HG03521 (cell line): ENCODE data around the gene TRIM31.

ENCODE experiments used
- ATAC-seq: cut with Tn5 transposase; IDR thresholded peaks from one replicate; pipeline ENCODE4 v1.9.1; 2021; ENCODE audit warnings: mild to moderate bottlenecking, moderate library complexity; ENCODE audit not compliant: unreplicated experiment

The TRIM31 gene

GRCh38 chr6:30087876-30088275 is 25.0 kb downstream of the TRIM31 start:
- no peak for ATAC-seq

DNA sequence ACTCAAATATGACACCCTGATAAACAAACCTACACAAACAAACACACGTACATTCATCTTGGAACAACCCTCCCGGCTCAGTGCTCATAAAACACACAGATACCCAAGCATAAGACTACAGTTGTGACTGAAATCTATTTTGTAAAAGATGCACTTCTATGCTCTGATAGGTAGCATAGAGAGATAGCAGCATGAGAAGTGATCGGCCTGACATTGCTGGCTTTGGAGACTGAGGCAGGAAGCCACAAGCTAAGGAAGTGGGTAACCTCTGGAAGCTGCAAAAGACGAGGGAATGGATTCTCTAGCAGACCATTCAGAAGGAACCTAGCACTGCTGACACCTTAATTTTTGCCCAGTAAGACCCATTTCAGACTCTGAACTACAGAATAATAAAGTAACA is 35.7 kb downstream of the TRIM31 start:
- ATAC-seq = no peak

DNA sequence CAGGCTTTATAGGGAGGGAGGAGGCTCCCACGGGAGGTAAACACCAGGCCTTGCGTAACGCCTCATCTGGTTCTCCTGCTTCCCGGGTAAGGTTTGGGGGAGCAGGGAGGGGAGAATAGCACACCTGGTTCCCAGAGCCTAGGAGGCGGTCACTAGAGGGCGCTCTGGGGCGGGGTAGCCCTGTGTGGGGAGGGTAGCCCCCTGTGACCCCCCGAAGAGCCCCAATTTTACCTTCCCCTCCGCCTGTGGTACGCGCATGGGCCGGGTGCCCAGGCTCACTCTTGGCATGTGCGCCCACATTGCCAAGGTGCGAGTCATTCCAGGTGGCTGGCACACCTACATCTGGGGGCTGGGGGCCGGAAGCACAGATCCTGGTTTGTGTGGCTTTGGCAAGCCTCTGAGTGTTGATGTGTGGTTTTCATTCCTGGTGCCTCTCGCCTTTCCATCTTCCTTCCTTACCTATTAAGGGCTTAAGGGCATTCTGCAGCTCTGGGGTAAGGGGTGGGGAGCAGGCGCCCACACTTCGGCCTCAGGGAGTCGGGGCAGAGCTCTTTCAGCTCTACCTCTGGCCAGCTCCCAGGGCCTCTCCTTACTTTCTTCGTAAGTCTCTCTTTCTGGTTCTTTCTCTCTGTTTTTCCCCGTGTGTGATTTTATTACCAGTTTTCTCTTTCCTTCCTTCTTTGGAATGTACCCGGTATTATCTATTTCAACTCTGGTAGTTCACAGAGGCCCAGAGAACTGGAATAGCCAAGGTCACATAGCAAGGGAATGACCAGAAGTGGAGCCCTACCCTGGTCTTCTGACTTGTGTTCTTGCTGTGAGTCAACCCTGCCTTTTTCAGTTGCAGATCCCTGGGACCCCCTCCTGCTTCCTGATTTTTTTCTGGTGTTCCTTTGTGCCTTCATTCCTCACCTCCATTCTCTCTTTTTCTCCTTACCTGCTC is 36.8 kb downstream of the TRIM31 start:
- ATAC-seq = no peak

DNA sequence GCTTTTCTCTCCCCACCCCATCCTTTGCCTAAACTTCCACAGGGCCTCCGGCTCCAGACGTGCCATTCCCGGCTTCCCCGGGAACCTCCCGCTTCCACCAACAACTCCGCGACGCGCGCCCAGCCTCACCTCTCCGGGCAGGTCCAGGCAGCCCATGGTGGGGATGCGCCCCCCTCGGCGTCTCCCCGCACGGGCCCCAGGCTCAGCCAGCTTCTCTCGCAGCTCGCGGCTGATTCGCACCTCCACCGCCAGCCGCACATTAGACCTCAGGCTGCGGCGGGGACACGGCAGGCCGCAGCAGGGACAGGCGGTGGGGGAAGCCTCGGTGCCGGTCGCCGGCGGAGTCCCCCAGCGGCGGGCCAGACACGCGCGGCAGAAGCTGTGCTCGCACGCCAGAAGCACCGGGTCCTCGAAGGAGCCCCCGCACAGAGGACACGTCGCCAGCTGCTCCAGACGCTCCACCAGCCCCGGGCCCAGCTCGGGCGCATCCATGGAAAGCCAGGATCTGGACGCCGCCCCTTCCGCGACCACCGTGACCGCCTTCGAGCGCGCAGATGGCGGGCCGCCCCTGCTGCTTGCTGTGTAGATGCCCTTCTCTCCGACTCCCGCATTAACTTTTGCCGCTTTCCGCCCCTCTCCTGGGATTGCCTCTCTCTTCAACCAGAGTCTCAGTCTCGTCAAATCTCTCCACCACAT is 37.6 kb downstream of the TRIM31 start, which contains the start of gene RNF39:
Gene RNF39, minus strand, starts transcription at position 676 of the 696 bp plus-strand sequence. Its CDS starts 184 bp downstream, at position 492.
- ATAC-seq = no peak

DNA sequence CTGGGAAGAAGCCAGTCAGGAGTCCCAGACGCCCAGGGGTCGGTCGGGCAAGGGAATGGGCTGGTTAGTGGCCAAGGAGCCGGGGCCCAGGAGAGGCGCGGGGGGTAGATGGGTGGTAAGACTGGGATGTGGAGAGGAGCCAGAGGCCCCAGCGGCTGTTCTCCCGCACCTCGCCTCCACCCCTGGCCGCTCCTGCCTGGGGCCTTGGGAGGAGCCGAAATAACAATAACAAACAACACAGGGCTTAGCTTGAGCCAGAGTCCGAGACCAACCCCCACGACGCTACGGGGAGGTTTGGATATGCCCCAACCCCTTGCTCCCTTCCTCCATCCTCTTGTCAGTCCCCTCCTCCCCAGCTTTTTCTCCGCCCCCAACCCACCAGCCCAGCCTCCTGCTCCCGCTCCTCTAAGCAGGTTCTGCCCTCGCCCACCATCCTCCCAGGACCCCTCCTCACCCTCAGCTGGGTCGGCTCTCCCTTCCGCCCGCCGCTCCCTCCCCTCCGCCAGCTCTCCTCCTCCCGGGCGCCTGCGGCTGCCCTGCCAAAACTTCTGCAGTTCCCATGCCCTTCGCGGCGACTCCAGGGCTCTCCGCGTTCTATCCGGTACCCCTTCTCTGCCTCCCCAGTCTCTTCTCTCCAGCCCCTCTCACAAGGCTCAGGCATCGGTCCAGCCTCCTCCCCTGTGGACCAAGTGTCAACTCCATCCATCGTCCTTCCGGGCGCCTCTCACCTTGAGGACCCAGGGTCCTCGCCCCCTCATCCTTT is 38.4 kb downstream of the TRIM31 start:
- ATAC-seq = no peak

- no peak for ATAC-seq
Observed at GRCh38 chr6:30073489-30074235, 39.2 kb downstream of the TRIM31 start.

GRCh38 chr6:30071858-30072257 is 41.0 kb downstream of the TRIM31 start:
- no peak for ATAC-seq

DNA sequence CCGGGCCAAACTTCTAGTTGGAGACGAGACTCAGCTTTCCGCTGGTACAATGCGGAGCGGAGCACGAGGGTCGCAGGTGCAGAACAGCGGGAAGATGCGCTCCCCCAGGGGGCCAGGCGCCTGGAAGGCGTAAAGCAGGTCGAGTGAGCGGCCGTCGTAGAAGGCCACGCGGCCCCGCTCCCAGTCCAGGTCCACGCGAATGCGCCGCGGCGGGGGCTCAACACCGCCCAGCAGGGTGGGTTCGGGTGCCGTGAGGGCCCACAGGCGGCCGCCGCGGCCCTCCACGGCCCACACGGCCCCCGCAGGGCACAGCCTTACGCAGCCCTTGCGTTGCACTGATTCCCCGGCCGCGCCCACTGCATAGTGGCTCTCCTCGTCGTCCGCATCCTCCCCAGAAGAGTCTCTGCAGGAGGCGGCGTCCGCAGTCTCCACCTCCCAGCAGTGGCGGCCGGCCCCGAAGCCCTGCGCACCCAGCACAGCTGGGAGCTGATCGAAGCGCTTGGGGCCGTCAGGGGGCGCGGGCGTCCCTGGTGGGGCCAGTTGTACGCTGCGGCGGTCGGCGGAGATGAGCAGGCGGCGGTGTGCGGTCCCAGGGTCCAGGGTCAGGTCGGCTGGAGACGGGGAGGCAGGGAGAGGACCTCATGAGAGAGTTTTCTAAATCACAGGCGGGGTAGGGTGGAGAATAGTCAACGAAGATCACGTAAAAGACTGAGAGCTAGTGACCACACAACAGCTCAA is 41.6 kb downstream of the TRIM31 start:
- no peak for ATAC-seq

- no peak for ATAC-seq
Observed at GRCh38 chr6:30067460-30068139, 45.3 kb downstream of the TRIM31 start.

DNA sequence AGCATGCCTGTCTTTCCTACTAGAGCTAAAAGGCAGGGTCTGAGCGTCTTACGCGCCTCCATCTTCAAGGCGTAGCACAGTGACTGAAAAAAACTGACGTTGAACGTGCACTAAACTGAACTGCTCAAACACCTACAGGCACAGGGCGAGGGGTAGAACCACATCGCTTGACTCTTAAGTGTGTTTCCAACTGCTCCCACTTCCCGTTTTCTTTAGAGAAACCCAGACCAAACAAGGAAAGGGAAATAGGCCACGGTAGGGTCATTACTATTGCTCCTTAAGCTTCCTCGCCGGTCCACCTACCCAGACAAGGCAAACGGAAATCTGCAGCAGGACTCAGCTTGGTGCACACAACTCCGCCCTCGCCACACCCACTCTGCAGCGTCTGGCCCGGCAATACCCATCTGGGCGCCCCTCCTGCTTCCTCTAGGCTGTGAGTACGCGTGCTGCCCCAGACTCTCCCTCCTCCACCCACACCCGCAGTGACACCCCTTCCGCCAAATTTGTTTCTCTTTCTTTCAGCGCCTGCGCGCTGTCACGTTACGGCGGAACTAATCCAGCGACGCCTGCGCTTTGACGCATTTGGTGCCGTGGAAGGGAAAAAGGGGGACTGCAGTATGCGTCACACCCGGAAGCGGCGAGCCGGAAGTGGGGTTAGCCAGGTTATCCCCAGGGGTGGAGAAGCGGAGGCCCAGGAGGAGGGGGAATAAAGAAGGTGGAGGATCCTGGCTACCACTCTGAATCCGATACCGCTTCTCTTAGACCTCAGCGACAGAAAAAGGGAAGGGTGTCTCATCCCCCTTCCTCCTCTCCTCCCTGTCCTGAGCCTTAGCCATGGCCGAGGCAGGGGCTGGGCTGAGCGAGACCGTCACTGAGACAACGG is 46.1 kb downstream of the TRIM31 start, which contains the start of gene PPP1R11:
Gene PPP1R11, plus strand, starts transcription at position 622 of the 883 bp plus-strand sequence. Its CDS starts 213 bp downstream, at position 835.
- peak; percentile 93 for ATAC-seq

DNA sequence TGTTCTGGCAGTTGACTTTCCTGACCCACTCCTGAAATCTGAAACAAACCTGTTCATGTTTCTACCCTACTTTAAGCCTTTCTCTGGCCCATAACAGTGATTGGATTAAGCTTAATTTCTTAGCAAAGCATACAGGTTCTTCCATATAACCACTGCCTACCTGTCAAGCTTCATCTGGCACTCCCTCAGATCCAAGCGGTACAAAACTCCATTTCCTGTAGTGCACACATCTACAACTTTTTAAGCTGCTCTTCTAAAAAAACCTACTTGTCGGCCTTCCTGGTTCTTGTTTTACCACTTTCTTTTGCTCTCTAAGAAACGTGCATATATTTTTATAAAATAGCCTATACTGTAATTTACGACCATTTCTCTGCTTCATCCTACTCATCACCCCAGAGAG is 46.8 kb downstream of the TRIM31 start:
- ATAC-seq = no peak

DNA sequence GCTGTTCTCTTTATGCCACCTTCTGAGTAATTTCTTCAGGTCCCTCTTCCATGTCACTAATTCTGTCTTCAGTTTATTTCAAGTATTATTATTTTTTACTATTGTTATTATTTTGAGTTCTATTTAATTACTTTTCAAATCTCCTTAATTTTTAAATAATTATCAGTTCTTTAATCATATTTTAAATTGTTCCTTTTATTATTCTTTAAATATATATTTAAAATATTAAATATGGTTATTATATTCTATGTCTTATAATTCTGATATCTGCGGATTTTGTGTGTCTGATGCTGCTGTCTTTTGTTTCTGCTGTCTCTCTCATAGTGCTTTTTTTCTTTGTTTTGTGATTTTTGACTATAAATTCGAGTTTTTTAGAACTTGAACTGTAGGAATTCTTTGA is 49.6 kb downstream of the TRIM31 start:
- no peak for ATAC-seq

DNA sequence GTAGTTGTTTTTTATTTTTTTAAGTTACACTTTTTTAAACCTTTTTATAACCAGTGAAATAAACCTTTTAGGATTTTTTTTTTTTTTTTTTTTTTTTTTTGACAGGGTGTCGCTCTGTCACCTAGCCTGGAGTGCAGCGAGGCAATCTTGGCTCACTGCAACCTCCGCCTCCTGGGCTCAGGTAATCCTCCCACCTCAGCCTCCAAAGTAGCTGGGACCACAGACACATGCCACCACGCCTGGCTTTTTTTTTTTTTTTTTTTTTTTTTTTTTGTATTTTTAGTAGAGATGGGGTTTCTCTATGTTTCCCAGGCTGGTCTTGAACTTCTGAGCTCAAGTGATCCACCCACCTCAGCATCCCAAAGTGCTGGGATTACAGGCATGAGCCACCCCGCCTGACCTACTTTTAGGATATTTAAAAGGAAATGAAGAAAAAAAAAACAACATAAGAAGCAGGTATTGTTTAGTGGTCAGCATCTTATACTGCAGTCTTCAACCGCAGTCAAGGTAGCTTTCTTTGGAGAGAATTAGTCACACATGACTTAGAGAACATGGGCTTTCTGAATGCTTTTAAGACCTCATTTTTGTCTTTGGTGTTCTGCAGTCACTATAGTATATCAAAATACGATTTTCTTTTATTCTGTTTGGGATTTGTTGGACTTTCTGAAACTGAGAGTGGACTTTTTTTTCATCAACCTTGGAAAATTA is 50.3 kb downstream of the TRIM31 start:
- ATAC-seq = no peak

GRCh38 chr6:30061858-30062458 is 50.9 kb downstream of the TRIM31 start:
- peak; percentile 8 for ATAC-seq

DNA sequence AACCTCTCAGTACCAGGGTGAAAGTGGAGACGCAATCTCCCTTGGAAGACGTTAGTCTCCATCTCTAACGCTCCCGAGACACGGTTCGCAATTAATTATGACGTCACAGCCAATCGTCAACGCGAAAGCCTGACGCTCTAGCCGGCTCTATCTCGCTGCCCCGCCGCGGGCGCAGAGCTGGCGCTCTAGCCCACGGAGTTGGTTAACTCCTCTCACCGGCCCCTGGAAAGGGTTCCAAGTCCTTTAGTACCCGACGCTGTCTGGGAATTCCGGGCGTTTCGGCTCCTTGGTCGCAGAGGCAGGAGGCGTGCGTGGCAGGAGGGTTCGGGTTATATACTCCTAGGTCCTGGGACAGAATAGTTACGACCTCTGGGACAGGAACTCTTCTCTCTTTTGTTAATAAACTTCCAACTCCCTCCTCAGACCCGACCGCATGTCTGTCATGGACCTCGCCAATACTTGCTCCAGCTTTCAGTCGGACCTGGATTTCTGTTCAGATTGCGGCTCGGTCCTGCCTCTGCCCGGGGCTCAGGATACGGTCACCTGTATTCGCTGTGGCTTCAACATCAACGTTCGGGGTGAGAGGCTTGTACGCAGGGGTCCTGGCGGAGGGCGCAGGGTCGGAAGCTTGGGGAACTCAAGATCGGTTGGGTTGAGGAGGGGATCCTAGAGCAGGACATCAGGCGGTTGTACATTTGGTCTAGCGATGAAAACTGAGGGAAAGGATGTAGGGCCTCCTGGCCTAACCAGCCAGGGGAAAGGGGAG is 51.6 kb downstream of the TRIM31 start, which contains the start of gene POLR1H:
Gene POLR1H, plus strand, starts transcription at position 174 of the 766 bp plus-strand sequence. Its CDS starts 260 bp downstream, at position 434.
- ATAC-seq = peak; percentile 88

DNA sequence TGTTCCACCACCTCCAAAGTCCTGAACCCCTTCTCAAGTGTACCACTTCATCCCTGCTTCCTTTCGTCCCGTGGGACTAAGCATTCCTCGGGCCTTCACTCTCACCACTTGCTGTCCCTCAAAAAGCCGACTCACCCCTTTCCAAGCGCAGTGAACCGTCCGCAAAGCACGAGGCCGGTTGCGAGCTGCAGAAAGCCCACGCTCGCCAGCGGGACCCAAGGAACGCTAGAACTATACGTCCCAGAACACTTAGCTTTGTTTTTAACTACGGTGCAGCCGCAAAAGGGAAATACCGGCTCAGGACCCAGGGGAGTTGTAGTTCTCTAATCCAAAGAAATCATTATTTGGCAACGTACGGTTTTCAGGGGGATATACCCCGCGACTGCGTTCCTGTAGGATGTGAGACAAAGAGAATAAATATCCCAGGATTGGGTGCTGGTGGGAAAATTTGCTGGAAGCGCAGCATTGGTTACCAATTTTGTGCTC is 52.2 kb downstream of the TRIM31 start:
- no peak for ATAC-seq
